ENCODE data around the gene CDC42BPB. TPM values are rescaled to one million over a fixed set of nuclear protein-coding genes. Genes with fewer than 3 reads are reported as not detected.

The CDC42BPB gene
- total RNA-seq, 4 donors from 2014 or later, result 85.3 to 174 (median 101) TPM

GRCh38 chr14:102964152-102964730 lies 93.1 kb downstream of the CDC42BPB start:
- intact Hi-C loops (cut with DNase I; ENCODE audit: low total_unique reads), result no loop called here
- TF ChIP-seq POLR2A (IDR thresholded peaks at IDR 0.05), result no peak
- TF ChIP-seq CTCF (IDR thresholded peaks at IDR 0.05), result no peak
- H3K4me3 ChIP-seq (ENCODE audit: low read depth, poor library complexity, severe bottlenecking), result no peak overlapping the region
- no peak for DNase-seq (ENCODE audit: low spot score in 2 of 2)
- WGBS, 2 donors, result 94 to 95% methylated on average over 38 to 39 of the region's 39 CpGs

- intact Hi-C loops (cut with DNase I; ENCODE audit: low total_unique reads), result no loop called here
- 88 to 90% methylated on average over 9 of the region's 9 CpGs for WGBS, 2 donors
- no peak for DNase-seq (ENCODE audit: low spot score in 2 of 2)
- TF ChIP-seq POLR2A (IDR thresholded peaks at IDR 0.05) (no peak), CTCF (IDR thresholded peaks at IDR 0.05) (no peak)
- no peak overlapping the region for H3K4me3 ChIP-seq (ENCODE audit: low read depth, poor library complexity, severe bottlenecking)
These were observed 95.2 kb downstream of the CDC42BPB start for GRCh38 chr14:102962111-102962627.

GRCh38 chr14:102958461-102958860 lies 98.9 kb downstream of the CDC42BPB start:
- H3K4me3 ChIP-seq (ENCODE audit: low read depth, poor library complexity, severe bottlenecking), result no peak overlapping the region
- 97% methylated on average over 10 of the region's 10 CpGs for WGBS, 2 donors
- TF ChIP-seq POLR2A (IDR thresholded peaks at IDR 0.05) (no peak), CTCF (IDR thresholded peaks at IDR 0.05) (no peak)
- intact Hi-C loops (cut with DNase I; ENCODE audit: low total_unique reads), result no loop called here
- no peak for DNase-seq (ENCODE audit: low spot score in 2 of 2)

- intact Hi-C loops (cut with DNase I; ENCODE audit: low total_unique reads), result no loop called here
- no peak for DNase-seq (ENCODE audit: low spot score in 2 of 2)
- 94 to 97% methylated on average over 10 of the region's 10 CpGs for WGBS, 2 donors
- H3K4me3 ChIP-seq (ENCODE audit: low read depth, poor library complexity, severe bottlenecking), result no peak overlapping the region
- TF ChIP-seq POLR2A (IDR thresholded peaks at IDR 0.05), result no peak
These were observed 100.1 kb downstream of the CDC42BPB start for GRCh38 chr14:102957222-102957621.

- intact Hi-C loops (cut with DNase I; ENCODE audit: low total_unique reads), result no loop called here
- H3K4me3 ChIP-seq (ENCODE audit: low read depth, poor library complexity, severe bottlenecking), result no peak overlapping the region
- WGBS, 2 donors, result 70 to 77% methylated on average over 8 of the region's 8 CpGs
- TF ChIP-seq POLR2A (IDR thresholded peaks at IDR 0.05) (no peak), CTCF (IDR thresholded peaks at IDR 0.05) (no peak)
- DNase-seq (ENCODE audit: low spot score in 2 of 2), result no peak
These were observed 101.5 kb downstream of the CDC42BPB start for GRCh38 chr14:102955636-102956408.

GRCh38 chr14:102954081-102954789 lies 103.1 kb downstream of the CDC42BPB start:
- WGBS, 2 donors, result 94 to 95% methylated on average over 18 of the region's 18 CpGs
- intact Hi-C loops (cut with DNase I; ENCODE audit: low total_unique reads), result no loop called here
- no peak for TF ChIP-seq POLR2A (IDR thresholded peaks at IDR 0.05)
- no peak for TF ChIP-seq CTCF (IDR thresholded peaks at IDR 0.05)
- no peak overlapping the region for H3K4me3 ChIP-seq (ENCODE audit: low read depth, poor library complexity, severe bottlenecking)
- no peak for DNase-seq (ENCODE audit: low spot score in 2 of 2)

All from lower leg skin (tissue), 4 donors.